Measurements from ENCODE around the gene DDX42. TPM values are rescaled to one million over a fixed set of nuclear protein-coding genes. Genes with fewer than 3 reads are reported as not detected.
A peak's percentile ranks its signal among the peaks of the same experiment; 100 is the strongest.

DDX42 gene
- total RNA-seq, 1 experiment from 2014 or later: 184 TPM

DNA sequence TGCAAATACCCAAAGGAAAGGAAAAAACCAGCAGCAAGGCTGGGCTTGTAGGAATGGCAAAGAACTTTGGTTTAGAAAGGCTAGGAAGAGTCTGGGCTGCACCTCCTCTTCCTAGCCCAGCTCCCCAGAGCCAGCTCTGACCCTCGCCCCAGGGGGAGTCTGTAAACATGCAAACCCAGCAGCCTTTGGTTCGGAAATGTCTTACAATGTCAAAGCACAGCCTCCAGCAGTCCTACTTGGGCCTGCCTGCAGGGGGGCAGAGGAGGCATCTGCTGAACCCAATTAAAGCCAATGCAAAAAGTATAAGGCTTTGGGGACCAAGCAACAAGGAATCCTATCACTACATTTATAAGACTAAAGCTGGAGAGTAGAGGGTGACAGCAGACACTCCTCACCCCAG, 58.5 kb downstream of the DDX42 start:
- H3K9me3 Mint-ChIP-seq: no peaks in the 10 kb centered on the region
- H3K4me1 ChIP-seq (ENCODE audit: insufficient read depth, low read length): no peaks in the 10 kb centered on the region
- H3K79me1 ChIP-seq (ENCODE audit: insufficient read depth, low read depth, low read length, poor library complexity, severe bottlenecking): peaks cover 3% of the 10 kb centered on the region
- no peak overlapping the region for H4K5ac ChIP-seq (ENCODE audit: insufficient read length, low read depth, low read length)
- no peak for DNase-seq
- H3K23me2 ChIP-seq (ENCODE audit: insufficient read length, low read depth, low read length, poor library complexity, severe bottlenecking): peaks cover 6% of the 10 kb centered on the region
- no peaks in the 10 kb centered on the region for H3K27me3 Mint-ChIP-seq (ENCODE audit: low read depth)
- no peak overlapping the region for H4K8ac ChIP-seq (replicated peaks; ENCODE audit: insufficient read length, low read depth, low read length)
- TF ChIP-seq, protein P1, sequence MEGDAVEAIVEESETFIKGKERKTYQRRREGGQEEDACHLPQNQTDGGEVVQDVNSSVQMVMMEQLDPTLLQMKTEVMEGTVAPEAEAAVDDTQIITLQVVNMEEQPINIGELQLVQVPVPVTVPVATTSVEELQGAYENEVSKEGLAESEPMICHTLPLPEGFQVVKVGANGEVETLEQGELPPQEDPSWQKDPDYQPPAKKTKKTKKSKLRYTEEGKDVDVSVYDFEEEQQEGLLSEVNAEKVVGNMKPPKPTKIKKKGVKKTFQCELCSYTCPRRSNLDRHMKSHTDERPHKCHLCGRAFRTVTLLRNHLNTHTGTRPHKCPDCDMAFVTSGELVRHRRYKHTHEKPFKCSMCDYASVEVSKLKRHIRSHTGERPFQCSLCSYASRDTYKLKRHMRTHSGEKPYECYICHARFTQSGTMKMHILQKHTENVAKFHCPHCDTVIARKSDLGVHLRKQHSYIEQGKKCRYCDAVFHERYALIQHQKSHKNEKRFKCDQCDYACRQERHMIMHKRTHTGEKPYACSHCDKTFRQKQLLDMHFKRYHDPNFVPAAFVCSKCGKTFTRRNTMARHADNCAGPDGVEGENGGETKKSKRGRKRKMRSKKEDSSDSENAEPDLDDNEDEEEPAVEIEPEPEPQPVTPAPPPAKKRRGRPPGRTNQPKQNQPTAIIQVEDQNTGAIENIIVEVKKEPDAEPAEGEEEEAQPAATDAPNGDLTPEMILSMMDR (conservative IDR thresholded peaks at IDR 0.05): peak; percentile 19; the same call in 1 of the 3 replicates
- no peak overlapping the region for H2BK5ac ChIP-seq (ENCODE audit: insufficient read length, low read length)
- no peak overlapping the region for H3K27ac ChIP-seq (ENCODE audit: insufficient read length, low read depth, low read length)
- H3K18ac ChIP-seq (ENCODE audit: insufficient read length, low read depth, low read length): no peak overlapping the region
- no peak overlapping the region for H3K4me2 ChIP-seq (ENCODE audit: insufficient read depth, insufficient read length, low read length)
- no peak overlapping the region for H3K9ac ChIP-seq (ENCODE audit: extremely low read depth, insufficient read length, low read length)
- no peak overlapping the region for H2AK5ac ChIP-seq (ENCODE audit: insufficient read length, low read length)
- peak overlapping the region; percentile 82 to 87 (median 85); a peak in 5 of 7 replicates for H3K27ac Mint-ChIP-seq
- H2BK12ac ChIP-seq (ENCODE audit: insufficient read length, low read depth, low read length): no peak overlapping the region
- no peak overlapping the region for H3K23ac ChIP-seq (ENCODE audit: insufficient read length, low read depth, low read length)
- peaks cover 63 to 94% (median 85%) of the 10 kb centered on the region in 3 experiments for H3K36me3 Mint-ChIP-seq (ENCODE audit: insufficient read depth in 1 of 3, low read depth in 3 of 3)
- H3K4ac ChIP-seq (ENCODE audit: low read depth, low read length): no peak overlapping the region
- no peak overlapping the region for H3K4me3 Mint-ChIP-seq
- peaks cover 9 to 14% of the 10 kb centered on the region in 2 experiments for H3K4me1 Mint-ChIP-seq
- H3K56ac ChIP-seq (ENCODE audit: insufficient read length, low read depth, low read length): no peak overlapping the region
- no peak overlapping the region for H2BK15ac ChIP-seq (ENCODE audit: low read depth, low read length)
- H4K20me1 ChIP-seq (ENCODE audit: control insufficient read depth, insufficient read depth, insufficient read length): peaks cover 2% of the 10 kb centered on the region
- H3K9me3 ChIP-seq (ENCODE audit: control insufficient read depth, low read depth, low read length): no peaks in the 10 kb centered on the region
- no CpG with 5 or more reads among the region's 2 CpGs for WGBS (ENCODE audit: extremely low coverage, insufficient read length, low lambda C conversion rate)
- no peak overlapping the region for H3K14ac ChIP-seq (ENCODE audit: insufficient read depth, low read length)
- no peak overlapping the region for H2BK120ac ChIP-seq (ENCODE audit: low read depth, low read length, poor library complexity, severe bottlenecking)
- H2BK20ac ChIP-seq (ENCODE audit: low read depth, low read length, poor library complexity, severe bottlenecking): no peak overlapping the region
- H3K27me3 ChIP-seq (ENCODE audit: insufficient read depth, low read length): no peaks in the 10 kb centered on the region
- H2AFZ ChIP-seq (ENCODE audit: low read length): no peak overlapping the region
- no peak overlapping the region for H3T11ph ChIP-seq (ENCODE audit: low read length)
- no peak overlapping the region for H4K91ac ChIP-seq (ENCODE audit: insufficient read length, low read depth, low read length)
- H3K79me2 ChIP-seq (ENCODE audit: insufficient read depth, low read length): peaks cover 6% of the 10 kb centered on the region; the same call in 1 of the 2 replicates
